Mesothelial cell of epicardium (in vitro differentiated cells): Measurements from ENCODE around the gene ACTR1A. TPM values are rescaled to one million over a fixed set of nuclear protein-coding genes. Genes with fewer than 3 reads are reported as not detected.

Experiments
- DNase-seq, 2 experiments: peaks; one replicate each; pipeline ENCODE4 v3.0.0; 2021; ENCODE audit warnings: low spot score in 2 of 2; ENCODE audit not compliant: unreplicated experiment in 2 of 2
- H3K27ac Mint-ChIP-seq: 2 replicates; pipeline ENCODE4 v1.8.0; 2021; ENCODE audit warnings: mixed read lengths
- H3K27me3 Mint-ChIP-seq: 2 replicates; pipeline ENCODE4 v1.8.0; 2021; ENCODE audit warnings: low read depth, mixed read lengths
- H3K36me3 Mint-ChIP-seq: 2 replicates; pipeline ENCODE4 v1.8.0; 2021; ENCODE audit warnings: mixed read lengths
- H3K4me1 Mint-ChIP-seq: 2 replicates; pipeline ENCODE4 v1.8.0; 2021; ENCODE audit warnings: mixed read lengths
- H3K4me3 Mint-ChIP-seq: 2 replicates; pipeline ENCODE4 v1.8.0; 2021; ENCODE audit warnings: mild to moderate bottlenecking, moderate library complexity, mixed read lengths
- H3K9me3 Mint-ChIP-seq: 2 replicates; pipeline ENCODE4 v1.8.0; 2021; ENCODE audit warnings: mixed read lengths
- CTCF ChIP-seq: fragments of 200-600 bp; sonication (generic); IDR thresholded peaks from one replicate; pipeline ENCODE4 v1.5.0; 2021; ENCODE audit warnings: antibody characterized with exemption; ENCODE audit not compliant: unreplicated experiment
- total RNA-seq: library from RNA; stranded (reverse); gene quantifications from 3 replicates; pipeline ENCODE4 v1.2.1, GENCODE V29; 2021

ACTR1A gene
- total RNA-seq, 1 donor from 2014 or later: 91.7 TPM

GRCh38 chr10:102545265-102545871 lies 42.9 kb upstream of the ACTR1A start:
- peaks cover 12% of the 10 kb centered on the region for H3K36me3 Mint-ChIP-seq
- no peak for TF ChIP-seq CTCF
- H3K9me3 Mint-ChIP-seq: peaks cover 5% of the 10 kb centered on the region
- no peak overlapping the region for H3K4me3 Mint-ChIP-seq
- H3K4me1 Mint-ChIP-seq: peaks cover 15% of the 10 kb centered on the region
- H3K27ac Mint-ChIP-seq: no peak overlapping the region
- no peaks in the 10 kb centered on the region for H3K27me3 Mint-ChIP-seq
- DNase-seq: no peak

GRCh38 chr10:102542800-102543418 lies 40.4 kb upstream of the ACTR1A start:
- no peak overlapping the region for H3K27ac Mint-ChIP-seq
- no peak for DNase-seq
- no peak overlapping the region for H3K4me3 Mint-ChIP-seq
- peaks cover 15% of the 10 kb centered on the region for H3K4me1 Mint-ChIP-seq
- peaks cover 5% of the 10 kb centered on the region for H3K9me3 Mint-ChIP-seq
- H3K36me3 Mint-ChIP-seq: peaks cover 7% of the 10 kb centered on the region
- no peak for TF ChIP-seq CTCF
- no peaks in the 10 kb centered on the region for H3K27me3 Mint-ChIP-seq

GRCh38 chr10:102540023-102540422 lies 37.5 kb upstream of the ACTR1A start:
- peaks cover 5% of the 10 kb centered on the region for H3K9me3 Mint-ChIP-seq

GRCh38 chr10:102538811-102539210 lies 36.3 kb upstream of the ACTR1A start:
- DNase-seq: no peak
- Mint-ChIP-seq H3K9me3 (no peaks in the 10 kb centered on the region), H3K27me3 (no peaks in the 10 kb centered on the region), H3K4me3 (no peak overlapping the region), H3K27ac (no peak overlapping the region), H3K4me1 (no peaks in the 10 kb centered on the region), H3K36me3 (peaks cover 8% of the 10 kb centered on the region)
- no peak for TF ChIP-seq CTCF

More at GRCh38 chr10:102540023-102540422, 37.5 kb upstream of the ACTR1A start:
- TF ChIP-seq CTCF: peak; percentile 15
- H3K27ac Mint-ChIP-seq: no peak overlapping the region
- no peaks in the 10 kb centered on the region for H3K4me1 Mint-ChIP-seq
- no peak overlapping the region for H3K4me3 Mint-ChIP-seq
- H3K27me3 Mint-ChIP-seq: no peaks in the 10 kb centered on the region
- H3K36me3 Mint-ChIP-seq: peaks cover 12% of the 10 kb centered on the region
- no peak for DNase-seq

GRCh38 chr10:102537948-102538347 lies 35.4 kb upstream of the ACTR1A start:
- peaks cover 12% of the 10 kb centered on the region for H3K36me3 Mint-ChIP-seq
- no peak for TF ChIP-seq CTCF
- no peak for DNase-seq
- H3K27me3 Mint-ChIP-seq: no peaks in the 10 kb centered on the region
- H3K9me3 Mint-ChIP-seq: no peaks in the 10 kb centered on the region
- H3K4me3 Mint-ChIP-seq: no peak overlapping the region
- H3K27ac Mint-ChIP-seq: no peak overlapping the region
- no peaks in the 10 kb centered on the region for H3K4me1 Mint-ChIP-seq
